Breast epithelium (tissue), 4 donors: ENCODE results near the gene DR1. TPM values are rescaled to one million over a fixed set of nuclear protein-coding genes. Genes with fewer than 3 reads are reported as not detected.
A peak's percentile ranks its signal among the peaks of the same experiment; 100 is the strongest.

Source experiments
- DNase-seq, 2 donors: peaks; one replicate each; pipeline ENCODE4 v3.0.0-alpha.2; 2019; ENCODE audit warnings: low spot score in 2 of 2
- H3K27ac ChIP-seq, 2 donors: fragments of 200-600 bp; sonication (generic) in 1 of 2; one replicate each; pipeline ENCODE4 v1.5.1; 2016 to 2019; ENCODE audit warnings: mild to moderate bottlenecking in 1 of 2
- H3K27me3 ChIP-seq, 2 donors: fragments of 200-600 bp; sonication (generic) in 1 of 2; one replicate each; pipeline versions ENCODE4 v1.5.1 to v1.6.0; 2017 to 2019; ENCODE audit warnings: control low read depth in 1 of 2, mild to moderate bottlenecking in 1 of 2
- H3K36me3 ChIP-seq: fragments of 200-600 bp; one replicate; pipeline ENCODE4 v1.5.1; 2019
- H3K4me1 ChIP-seq, 2 donors: fragments of 200-600 bp; sonication (generic); one replicate each; pipeline ENCODE4 v1.5.1; 2016 to 2019; ENCODE audit warnings: control low read depth in 1 of 2
- H3K4me3 ChIP-seq, 3 donors: fragments of 200-600 bp; sonication (generic); 1 replicate in 2 of 3; 2 replicates in 1 of 3; pipeline ENCODE4 v1.5.1; 2016 to 2019; ENCODE audit warnings: mild to moderate bottlenecking in 3 of 3, moderate library complexity in 2 of 3
- H3K9me3 ChIP-seq, 2 donors: fragments of 200-600 bp; sonication (generic) in 1 of 2; one replicate each; pipeline ENCODE4 v1.5.1; 2016 to 2019; ENCODE audit warnings: control low read depth in 1 of 2
- CTCF ChIP-seq, 3 donors: fragments of 450-650 bp; IDR thresholded peaks; one replicate each; pipeline ENCODE4 v1.5.1; 2016 to 2017; ENCODE audit warnings: antibody characterized with exemption in 3 of 3, mild to moderate bottlenecking in 3 of 3, moderate library complexity in 3 of 3
- POLR2A ChIP-seq: fragments of 450-650 bp; IDR thresholded peaks from one replicate; pipeline ENCODE4 v1.6.1; 2016; ENCODE audit warnings: antibody characterized with exemption, mild to moderate bottlenecking, moderate library complexity
- POLR2AphosphoS5 ChIP-seq, 3 donors: sonication (generic); formaldehyde crosslinking; IDR thresholded peaks; one replicate each; pipeline ENCODE4 v1.6.1; 2017; ENCODE audit warnings: antibody characterized with exemption in 3 of 3
- intact Hi-C: fragments of 100-400 bp; cut with DNase I; formaldehyde crosslinking; loops from one replicate; pipeline ENCODE4 v1.15.1; 2023; ENCODE audit warnings: low total_unique reads
- total RNA-seq, 3 donors: library from RNA; depleted of rRNA; stranded (reverse); fragments of >200 nt; gene quantifications; one replicate each; pipeline ENCODE4 v1.1.0, GENCODE V29; 2016

Gene DR1
- total RNA-seq: 10 to 100 TPM; 23.6 to 33.1 (median 31.0) TPM

- Histone ChIP-seq H3K4me3 (peak within 1 kb of the TSS; percentile 87 to 94 (median 92)), H3K27ac (peak within 1 kb of the TSS; percentile 93 to 97), H3K4me1 (peaks cover 0 to 3% of the 10 kb centered on the region in 2 donors), H3K27me3 (no peaks in the 10 kb centered on the region), H3K9me3 (no peaks in the 10 kb centered on the region), H3K36me3 (no peaks in the 10 kb centered on the region)
- DNase-seq: peak; percentile 87 to 91
- TF ChIP-seq POLR2A (peak; percentile 92), CTCF (IDR thresholded peaks at IDR 0.05) (no peak), POLR2AphosphoS5 (IDR thresholded peaks at IDR 0.05) (peak; percentile 98)
- intact Hi-C loops: loop anchor here (10.0 kb wide), 1 partner anchor 99 kb away; the partner anchor contains the start of gene FNBP1L
Observed at GRCh38 chr1:93345633-93346420, at the start of gene DR1. Gene DR1, plus strand, starts transcription at chr1:93345907. Its CDS starts 739 bp downstream, at chr1:93346646.

DNA sequence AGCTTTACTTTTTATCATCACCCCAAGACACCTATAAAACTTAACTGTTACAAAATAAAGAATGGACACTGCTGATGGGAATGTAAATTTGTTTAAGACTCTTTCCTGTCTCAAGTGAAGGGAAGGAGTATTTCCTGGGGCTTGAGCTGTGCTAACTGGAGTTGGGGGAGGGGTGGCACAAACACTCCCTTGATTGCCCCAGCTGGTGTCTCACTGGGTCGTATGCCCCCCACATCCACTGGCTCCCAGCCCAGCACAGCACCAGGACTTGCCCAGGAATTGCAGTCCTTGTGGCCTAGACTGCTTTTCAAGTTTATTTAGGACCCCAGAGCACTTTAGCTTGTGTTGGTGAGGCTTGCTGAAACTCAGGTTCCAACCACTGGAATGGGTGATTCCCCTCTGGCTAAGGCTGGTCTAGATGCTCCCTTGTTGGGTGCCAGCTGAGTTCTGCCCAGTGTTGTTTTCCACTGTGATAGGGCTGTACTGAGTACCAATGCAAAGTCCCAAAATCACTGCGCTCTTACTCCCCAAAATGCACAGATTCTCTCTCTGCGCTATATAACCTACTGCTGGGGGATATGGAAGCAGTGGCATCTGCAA is 49.1 kb upstream of the DR1 start:
- no peak for DNase-seq
- Histone ChIP-seq H3K36me3 (no peaks in the 10 kb centered on the region), H3K27me3 (no peaks in the 10 kb centered on the region), H3K4me1 (no peaks in the 10 kb centered on the region), H3K27ac (no peak overlapping the region), H3K9me3 (no peaks in the 10 kb centered on the region), H3K4me3 (no peak overlapping the region)
- intact Hi-C loops: no loop called here
- TF ChIP-seq CTCF (IDR thresholded peaks at IDR 0.05): no peak
- no peak for TF ChIP-seq POLR2A
- TF ChIP-seq POLR2AphosphoS5 (IDR thresholded peaks at IDR 0.05): no peak

DNA sequence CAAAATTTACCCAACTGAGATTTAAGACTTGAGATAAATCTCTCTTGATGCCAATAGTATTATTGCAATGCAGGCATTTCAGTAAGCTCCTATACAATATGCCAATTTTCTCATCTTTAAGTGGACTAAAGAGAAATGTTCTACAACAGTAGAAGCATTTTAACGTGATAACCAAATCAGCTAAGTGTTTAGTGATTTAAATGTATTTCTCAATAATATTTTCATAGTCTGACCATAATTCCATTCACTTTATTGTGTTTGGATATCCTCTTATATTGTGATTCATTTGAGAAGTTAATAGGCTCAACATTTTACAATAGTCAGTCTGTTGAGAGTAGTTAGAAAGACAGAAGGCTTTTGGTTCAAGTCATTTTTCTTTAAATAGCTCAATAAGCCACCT is 44.6 kb upstream of the DR1 start:
- H3K36me3 ChIP-seq: no peaks in the 10 kb centered on the region
- intact Hi-C loops: no loop called here

DNA sequence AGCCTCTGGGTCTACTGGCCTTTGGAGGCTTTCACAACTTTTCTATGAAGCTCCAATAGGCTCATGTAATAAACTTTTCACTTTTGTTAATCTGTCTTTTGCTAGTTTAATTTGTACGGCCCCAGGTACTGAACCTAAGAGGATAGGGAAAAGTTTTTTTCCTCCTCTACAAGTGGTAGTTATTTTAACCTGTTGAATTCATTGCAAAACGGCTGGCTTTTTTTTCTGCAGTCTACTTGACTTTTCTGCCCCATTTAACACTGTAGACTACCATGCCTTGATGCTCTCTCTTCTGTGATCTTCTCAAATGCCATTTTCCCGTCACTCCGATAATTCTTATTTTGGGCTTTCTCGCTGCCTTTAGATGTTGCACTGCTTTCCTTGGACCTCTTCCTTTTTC is 43.6 kb upstream of the DR1 start:
- Histone ChIP-seq H3K27me3 (no peaks in the 10 kb centered on the region), H3K36me3 (no peaks in the 10 kb centered on the region), H3K9me3 (no peaks in the 10 kb centered on the region), H3K27ac (no peak overlapping the region), H3K4me1 (no peaks in the 10 kb centered on the region), H3K4me3 (no peak overlapping the region)
- DNase-seq: no peak
- TF ChIP-seq POLR2A: no peak
- TF ChIP-seq CTCF (IDR thresholded peaks at IDR 0.05): no peak
- no peak for TF ChIP-seq POLR2AphosphoS5 (IDR thresholded peaks at IDR 0.05)
- intact Hi-C loops: no loop called here

More for the DNA sequence above, 44.6 kb upstream of the DR1 start:
- Histone ChIP-seq H3K4me1 (no peaks in the 10 kb centered on the region), H3K27ac (no peak overlapping the region), H3K4me3 (no peak overlapping the region), H3K9me3 (no peaks in the 10 kb centered on the region), H3K27me3 (no peaks in the 10 kb centered on the region)
- DNase-seq: no peak
- TF ChIP-seq POLR2AphosphoS5 (IDR thresholded peaks at IDR 0.05) (no peak), POLR2A (no peak), CTCF (IDR thresholded peaks at IDR 0.05) (no peak)

- no peak overlapping the region for H3K4me3 ChIP-seq
- H3K9me3 ChIP-seq: no peaks in the 10 kb centered on the region
- intact Hi-C loops: no loop called here
- peak in 1 of 2 donors; percentile 40 for DNase-seq
- no peaks in the 10 kb centered on the region for H3K27me3 ChIP-seq
- no peak overlapping the region for H3K27ac ChIP-seq
- H3K4me1 ChIP-seq: no peaks in the 10 kb centered on the region
- peak; percentile 47 to 84 (median 83) for TF ChIP-seq CTCF (IDR thresholded peaks at IDR 0.05)
- no peak for TF ChIP-seq POLR2A
- no peaks in the 10 kb centered on the region for H3K36me3 ChIP-seq
Observed at GRCh38 chr1:93304716-93305138, 41.0 kb upstream of the DR1 start.
